Stomach (tissue), 4 donors: ENCODE measurements around the gene KIF2C.

Source experiments
- CTCF ChIP-seq, 7 experiments: fragments of 450-650 bp in 4 of 7; fragments of 200-600 bp in 3 of 7; sonication (generic) in 3 of 7; IDR thresholded peaks; one replicate each; pipeline ENCODE4 v1.5.1; 2016 to 2019; ENCODE audit warnings: antibody characterized with exemption in 7 of 7, control low read depth in 2 of 7, mild to moderate bottlenecking in 1 of 7
- POLR2A ChIP-seq, 4 donors: fragments of 450-650 bp; IDR thresholded peaks; one replicate each; pipeline ENCODE4 v1.6.1; 2016; ENCODE audit warnings: antibody characterized with exemption in 4 of 4, control low read depth in 2 of 4, mild to moderate bottlenecking in 1 of 4, moderate library complexity in 1 of 4
- POLR2AphosphoS5 ChIP-seq, 3 donors: sonication (generic); formaldehyde crosslinking; IDR thresholded peaks; one replicate each; pipeline ENCODE4 v1.6.1; 2016; ENCODE audit warnings: antibody characterized with exemption in 3 of 3

GRCh38 chr1:44775078-44775929 lies 35.7 kb downstream of the KIF2C start, which contains the start of gene RPS8:
- TF ChIP-seq CTCF (IDR thresholded peaks at IDR 0.05) (peak in 1 of 7 experiments; percentile 10), POLR2A (IDR thresholded peaks at IDR 0.05) (peak in 2 of 4 donors; percentile 75 to 93), POLR2AphosphoS5 (IDR thresholded peaks at IDR 0.05) (peak; percentile 98 to 100 (median 99))
